HCT116 (cell line): ENCODE data around the gene CPNE8. TPM values are rescaled to one million over a fixed set of nuclear protein-coding genes. Genes with fewer than 3 reads are reported as not detected.

ENCODE experiments used
- ATAC-seq: fragments of 200-7000 bp; cut with Tn5 transposase; 2 replicates; pipeline ENCODE4 v1.9.1; 2020; ENCODE audit warnings: mild to moderate bottlenecking, moderate library complexity
- BruUV-seq: library from RNA; stranded (reverse); fragments of 400-500 nt; replicated peaks from 2 replicates; lab custom pipeline; 2021; lab: Mats Ljungman, UMichigan
- CTCF ChIA-PET: fragments of 300-600 bp; sonication (Branson Sonifier 250); formaldehyde crosslinking; loops from one replicate; lab custom pipeline; 2021; ENCODE audit warnings: antibody characterized with exemption; lab: Charles Lee
- POLR2A ChIA-PET: fragments of 300-600, 350-600 bp; sonication (Branson Sonifier 250); formaldehyde crosslinking; loops from one replicate; lab custom pipeline; 2021; ENCODE audit warnings: antibody characterized with exemption; lab: Charles Lee
- RAD21 ChIA-PET, 2 experiments: fragments of 300-600 bp; sonication (Branson Sonifier 250); formaldehyde crosslinking; loops; one replicate each; lab custom pipeline; 2023; ENCODE audit warnings: low total read pairs in 2 of 2; ENCODE audit not compliant: uncharacterized antibody in 2 of 2, unreplicated experiment in 2 of 2, low non-redundant PET in 1 of 2; lab: Charles Lee
- DNase-seq: peaks from one replicate; pipeline ENCODE4 v3.0.0-alpha.2; 2010; ENCODE audit warnings: low read depth, low spot score
- H2AFZ ChIP-seq: fragments of 200-600 bp; shearing (Covaris generic), sonication (generic); 2 replicates; pipeline ENCODE4 v1.6.1; 2017; ENCODE audit warnings: low read depth, mixed run types, mixed read lengths, antibody characterized with exemption, low read length; ENCODE audit not compliant: poor library complexity, severe bottlenecking
- H3K27ac ChIP-seq: 2 replicates; pipeline ENCODE4 v1.5.1; 2012; ENCODE audit warnings: low read depth, low read length
- H3K27me3 ChIP-seq: fragments of 200-600 bp; sonication (generic); 2 replicates; pipeline ENCODE4 v1.6.1; 2016; ENCODE audit warnings: mixed run types, low read length, mixed read lengths; ENCODE audit not compliant: insufficient read depth
- H3K36me3 ChIP-seq, 2 experiments: fragments of 200-500 bp in 1 of 2; fragments of 200-600 bp in 1 of 2; sonication (Bioruptor generic) in 1 of 2; sonication (generic) in 1 of 2; 2 replicates each; pipeline versions ENCODE4 v1.5.1 to v1.6.1; 2014 to 2016; ENCODE audit warnings: low read length in 2 of 2, inconsistent platforms in 1 of 2, mixed read lengths in 1 of 2, mixed run types in 1 of 2; ENCODE audit not compliant: insufficient read depth in 2 of 2, control insufficient read depth in 1 of 2
- H3K4me1 ChIP-seq, 2 experiments: fragments of 200-600 bp in 1 of 2; sonication (generic) in 1 of 2; 2 replicates each; pipeline versions ENCODE4 v1.5.1 to v1.6.1; 2012 to 2017; ENCODE audit warnings: low read length in 2 of 2, inconsistent platforms in 1 of 2, mild to moderate bottlenecking in 1 of 2, mixed read lengths in 1 of 2, mixed run types in 1 of 2, moderate library complexity in 1 of 2; ENCODE audit not compliant: insufficient read depth in 2 of 2, control insufficient read depth in 1 of 2
- H3K4me2 ChIP-seq: fragments of 200-600 bp; sonication (generic); 2 replicates; pipeline ENCODE4 v1.6.1; 2017; ENCODE audit warnings: mixed run types, low read length, mixed read lengths
- H3K4me3 ChIP-seq, 2 experiments: fragments of 200-600 bp in 1 of 2; sonication (generic) in 1 of 2; replicated peaks in 1 of 2; 2 replicates each; pipeline ENCODE4 v1.5.1; 2011 to 2016; ENCODE audit warnings: low read length in 2 of 2, control low read depth in 1 of 2, low read depth in 1 of 2, mild to moderate bottlenecking in 1 of 2, mixed read lengths in 1 of 2, mixed run types in 1 of 2
- H3K79me2 ChIP-seq: fragments of 200-600 bp; sonication (generic); 2 replicates; pipeline ENCODE4 v1.6.1; 2017; ENCODE audit warnings: mild to moderate bottlenecking, mixed run types, low read length, moderate library complexity, mixed read lengths; ENCODE audit not compliant: insufficient read depth
- H3K9ac ChIP-seq: fragments of 200-600 bp; sonication (generic); 2 replicates; pipeline ENCODE4 v1.6.1; 2016; ENCODE audit warnings: low read length, mixed read lengths
- H3K9me2 ChIP-seq: fragments of 200-600 bp; sonication (generic), shearing (Covaris generic); 2 replicates; pipeline ENCODE4 v1.6.1; 2017; ENCODE audit warnings: mixed run types, mild to moderate bottlenecking, moderate library complexity; ENCODE audit not compliant: insufficient read depth
- H3K9me3 ChIP-seq, 2 experiments: fragments of 200-500 bp in 1 of 2; fragments of 200-600 bp in 1 of 2; sonication (Bioruptor generic) in 1 of 2; sonication (generic) in 1 of 2; 2 replicates each; pipeline ENCODE4 v1.6.1; 2014 to 2017; ENCODE audit warnings: low read length in 2 of 2, mixed read lengths in 2 of 2, inconsistent platforms in 1 of 2, low read depth in 1 of 2, mild to moderate bottlenecking in 1 of 2, mixed run types in 1 of 2, moderate library complexity in 1 of 2; ENCODE audit not compliant: control insufficient read depth in 1 of 2, insufficient read depth in 1 of 2
- H4K20me1 ChIP-seq: fragments of 200-600 bp; sonication (generic), shearing (Covaris generic); 2 replicates; pipeline ENCODE4 v1.6.1; 2017; ENCODE audit warnings: mixed run types, mild to moderate bottlenecking, moderate library complexity; ENCODE audit not compliant: insufficient read depth
- ATF3 ChIP-seq: IDR thresholded peaks from 2 replicates; pipeline ENCODE4 v1.6.1; 2012
- CBX3 ChIP-seq: IDR thresholded peaks from 2 replicates; pipeline ENCODE4 v1.6.1; 2012; ENCODE audit warnings: low read depth
- CEBPB ChIP-seq: IDR thresholded peaks from 2 replicates; pipeline ENCODE4 v1.6.1; 2012; ENCODE audit warnings: low read depth
- CTCF ChIP-seq, 3 experiments: fragments of 200-600 bp in 1 of 3; sonication (generic) in 1 of 3; IDR thresholded peaks in 2 of 3; conservative IDR thresholded peaks in 1 of 3; 2 replicates each; pipeline ENCODE4 v1.5.1; 2012 to 2017; ENCODE audit warnings: low read depth in 2 of 3, low read length in 2 of 3, antibody characterized with exemption in 1 of 3, borderline replicate concordance in 1 of 3, control low read depth in 1 of 3, mild to moderate bottlenecking in 1 of 3, mixed read lengths in 1 of 3, mixed run types in 1 of 3, moderate library complexity in 1 of 3; ENCODE audit not compliant: insufficient read depth in 1 of 3
- ELF1 ChIP-seq: IDR thresholded peaks from 2 replicates; pipeline ENCODE4 v1.6.1; 2012; ENCODE audit warnings: low read depth, borderline replicate concordance
- EZH2 ChIP-seq: fragments of 200-600 bp; sonication (generic); IDR thresholded peaks from 2 replicates; pipeline ENCODE4 v1.6.1; 2017; ENCODE audit warnings: antibody characterized with exemption, mixed run types
- EZH2phosphoT487 ChIP-seq: fragments of 200-600 bp; IDR thresholded peaks from 2 replicates; pipeline ENCODE4 v1.6.1; 2018; ENCODE audit warnings: antibody characterized with exemption, borderline replicate concordance
- MAX ChIP-seq: IDR thresholded peaks from 2 replicates; pipeline ENCODE4 v1.6.1; 2012
- POLR2AphosphoS5 ChIP-seq: IDR thresholded peaks from 2 replicates; pipeline ENCODE4 v1.6.1; 2011; ENCODE audit warnings: mild to moderate bottlenecking, low read depth, low read length, moderate library complexity
- SIN3A ChIP-seq: IDR thresholded peaks from 2 replicates; pipeline ENCODE4 v1.6.1; 2012; ENCODE audit warnings: low read depth
- TCF7L2 ChIP-seq: IDR thresholded peaks from 2 replicates; pipeline ENCODE4 v1.7.0; 2011; ENCODE audit warnings: borderline replicate concordance, inconsistent platforms; ENCODE audit not compliant: insufficient read depth, insufficient read length; ENCODE audit errors: extremely low read depth
- ZFX ChIP-seq: fragments of 450-650 bp; IDR thresholded peaks from 2 replicates; pipeline ENCODE4 v1.6.1; 2017
- intact Hi-C: fragments of 100-400 bp; cut with micrococcal nuclease; formaldehyde crosslinking; loops from 2 replicates; pipeline ENCODE4 v1.10.0; 2022
- total RNA-seq: library from RNA; stranded (reverse); gene quantifications from one replicate; pipeline ENCODE4 v1.2.1, GENCODE V29; 2021; ENCODE audit not compliant: unreplicated experiment

Gene CPNE8
- total RNA-seq, 1 experiment from 2014 or later = 14.2 TPM

GRCh38 chr12:38884666-38885065, 20.7 kb downstream of the CPNE8 start:
- POLR2A ChIA-PET = no interaction called here
- Histone ChIP-seq H3K4me1 (no peaks in the 10 kb centered on the region), H3K4me2 (no peak overlapping the region), H3K9me2 (no peaks in the 10 kb centered on the region), H3K9me3 (no peaks in the 10 kb centered on the region), H3K79me2 (peaks cover 16% of the 10 kb centered on the region), H3K36me3 (no peaks in the 10 kb centered on the region), H3K9ac (no peak overlapping the region), H3K27me3 (no peaks in the 10 kb centered on the region), H3K27ac (no peak overlapping the region), H2AFZ (no peak overlapping the region), H3K4me3 (no peak overlapping the region), H4K20me1 (no peaks in the 10 kb centered on the region)
- RAD21 ChIA-PET = no interaction called here
- no peak for TF ChIP-seq TCF7L2
- TF ChIP-seq ELF1 = no peak
- TF ChIP-seq CTCF (IDR thresholded peaks at IDR 0.05 in 2 of 3, conservative IDR thresholded peaks at IDR 0.05 in 1 of 3; ENCODE audit: borderline replicate concordance in 1 of 3, insufficient read depth in 1 of 3, low read depth in 2 of 3, low read length in 2 of 3) = no peak
- no peak for TF ChIP-seq MAX
- TF ChIP-seq ZFX = no peak
- no peak for TF ChIP-seq EZH2
- no peak for TF ChIP-seq SIN3A
- no peak for TF ChIP-seq CEBPB
- TF ChIP-seq EZH2phosphoT487 = no peak
- TF ChIP-seq ATF3 = no peak
- no peak for TF ChIP-seq POLR2AphosphoS5
- TF ChIP-seq CBX3 = no peak
- CTCF ChIA-PET = no interaction called here
- intact Hi-C loops = no loop called here
- ATAC-seq (no peak), DNase-seq (no peak)
- no TSS peak for BruUV-seq
